HG03196 (cell line): ENCODE measurements around the gene AGAP3.
A peak's percentile ranks its signal among the peaks of the same experiment; 100 is the strongest.

ENCODE experiments used
- ATAC-seq: cut with Tn5 transposase; IDR thresholded peaks from one replicate; pipeline ENCODE4 v1.9.1; 2021; ENCODE audit not compliant: unreplicated experiment

Gene AGAP3

DNA sequence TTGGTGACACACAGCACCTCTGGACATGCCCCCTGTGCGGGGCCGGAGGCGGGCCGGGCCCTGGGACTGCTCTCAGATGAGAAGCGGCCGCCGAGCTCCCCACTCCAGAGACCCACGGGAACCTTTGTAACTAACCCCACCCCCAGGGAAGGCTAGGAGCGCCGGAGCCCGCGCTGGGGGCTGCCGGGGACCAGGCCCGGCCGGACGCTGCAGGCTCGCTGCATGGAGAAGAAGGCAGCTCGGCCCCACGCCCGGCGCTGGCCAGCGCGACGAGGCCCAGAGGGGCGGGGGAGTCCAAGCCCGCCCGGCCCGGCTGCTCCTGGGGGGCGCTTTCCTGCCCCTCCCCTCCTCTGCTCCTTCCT, 36.5 kb downstream of the AGAP3 start:
- ATAC-seq, result no peak

GRCh38 chr7:151123158-151123821, 37.0 kb downstream of the AGAP3 start:
- ATAC-seq, result no peak

DNA sequence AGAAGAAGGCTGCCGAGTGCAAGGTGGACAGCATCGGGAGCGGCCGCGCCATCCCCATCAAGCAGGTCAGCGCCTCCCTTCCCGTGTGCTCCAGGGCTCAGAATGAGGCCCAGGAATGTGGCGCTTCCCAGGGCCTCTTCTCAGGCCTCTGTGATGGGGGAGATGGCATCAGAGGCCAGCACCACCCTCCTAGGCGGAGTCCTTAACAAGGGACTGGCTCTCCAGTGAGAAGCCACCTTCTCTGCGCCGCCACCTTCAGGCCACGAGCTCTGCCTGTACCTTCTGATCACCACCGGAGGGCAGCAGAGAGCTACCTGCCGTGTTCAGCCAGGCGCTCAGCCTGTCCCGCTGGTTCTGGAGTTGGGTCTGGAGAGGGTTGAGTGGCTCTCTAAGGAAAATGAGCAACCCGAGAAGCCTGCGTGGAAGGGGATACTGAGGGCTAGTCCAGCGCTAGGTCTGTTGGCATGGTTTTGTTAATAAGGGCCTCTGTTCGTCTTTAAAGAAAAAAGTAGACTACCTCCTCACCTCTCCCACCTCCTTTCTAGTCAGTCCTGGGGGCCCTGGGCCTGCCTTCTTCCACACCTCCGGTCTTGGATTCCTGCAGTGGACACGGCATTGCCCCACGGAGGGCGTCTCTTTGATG, 37.7 kb downstream of the AGAP3 start:
- peak; percentile 67 for ATAC-seq

- ATAC-seq, result no peak
These were observed 38.2 kb downstream of the AGAP3 start for GRCh38 chr7:151124481-151124880.

GRCh38 chr7:151124899-151125399, 38.7 kb downstream of the AGAP3 start:
- ATAC-seq, result no peak

- no peak for ATAC-seq
These were observed 39.2 kb downstream of the AGAP3 start for GRCh38 chr7:151125470-151125845.

DNA sequence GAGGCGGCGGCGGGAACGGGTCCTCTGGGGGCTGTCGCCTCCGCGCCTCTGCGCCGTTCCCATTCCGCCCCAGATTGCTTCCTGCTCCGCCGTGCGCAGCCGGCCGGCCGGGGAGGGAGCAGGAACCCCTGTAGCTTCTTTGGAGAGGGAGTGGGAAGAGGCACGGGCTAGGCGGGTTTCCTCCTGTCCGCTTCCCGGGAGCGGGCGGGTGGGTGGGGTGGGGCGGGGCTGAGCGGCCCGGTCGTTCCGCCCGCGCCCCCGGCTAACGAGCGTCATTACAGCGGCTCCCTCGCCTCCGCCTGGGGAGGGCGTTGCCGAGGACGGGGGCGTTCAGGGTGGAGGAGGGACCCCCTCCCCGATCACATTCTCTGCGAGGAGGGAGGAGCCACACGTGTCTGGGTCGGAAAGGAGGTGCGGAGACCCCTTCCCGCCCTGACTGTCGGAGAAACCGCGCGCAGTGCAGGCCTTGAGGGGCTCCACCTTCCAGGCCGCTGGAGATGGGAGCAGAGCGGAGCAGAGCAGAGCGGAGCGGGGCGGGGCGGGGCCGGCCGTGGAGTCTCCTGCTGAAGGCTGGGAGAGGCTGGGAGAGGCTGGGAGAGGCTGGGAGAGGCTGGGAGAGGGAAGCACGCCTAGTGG, 39.7 kb downstream of the AGAP3 start:
- no peak for ATAC-seq

- no peak for ATAC-seq
These were observed 40.3 kb downstream of the AGAP3 start for GRCh38 chr7:151126491-151127137.

DNA sequence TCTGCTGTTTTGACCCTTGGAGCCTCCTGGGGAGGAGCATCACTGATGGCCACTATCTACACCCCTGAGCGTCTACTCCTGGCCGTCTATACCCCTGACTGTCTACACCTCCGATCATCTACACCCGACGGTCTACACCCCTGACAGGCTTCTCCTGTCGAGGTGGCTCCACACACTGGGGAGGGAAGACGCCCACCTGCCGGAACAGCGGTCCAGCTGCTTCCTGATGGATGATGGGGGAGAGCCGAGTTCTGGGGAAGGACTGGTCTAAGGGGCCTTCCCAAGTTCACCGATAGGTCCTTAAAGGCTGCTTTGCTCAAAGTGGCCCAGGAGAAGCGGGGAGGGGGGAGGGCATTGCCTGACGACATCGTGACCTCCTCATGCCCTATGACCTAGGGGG, 41.9 kb downstream of the AGAP3 start:
- ATAC-seq, result no peak

GRCh38 chr7:151128716-151129115, 42.4 kb downstream of the AGAP3 start:
- ATAC-seq, result no peak

DNA sequence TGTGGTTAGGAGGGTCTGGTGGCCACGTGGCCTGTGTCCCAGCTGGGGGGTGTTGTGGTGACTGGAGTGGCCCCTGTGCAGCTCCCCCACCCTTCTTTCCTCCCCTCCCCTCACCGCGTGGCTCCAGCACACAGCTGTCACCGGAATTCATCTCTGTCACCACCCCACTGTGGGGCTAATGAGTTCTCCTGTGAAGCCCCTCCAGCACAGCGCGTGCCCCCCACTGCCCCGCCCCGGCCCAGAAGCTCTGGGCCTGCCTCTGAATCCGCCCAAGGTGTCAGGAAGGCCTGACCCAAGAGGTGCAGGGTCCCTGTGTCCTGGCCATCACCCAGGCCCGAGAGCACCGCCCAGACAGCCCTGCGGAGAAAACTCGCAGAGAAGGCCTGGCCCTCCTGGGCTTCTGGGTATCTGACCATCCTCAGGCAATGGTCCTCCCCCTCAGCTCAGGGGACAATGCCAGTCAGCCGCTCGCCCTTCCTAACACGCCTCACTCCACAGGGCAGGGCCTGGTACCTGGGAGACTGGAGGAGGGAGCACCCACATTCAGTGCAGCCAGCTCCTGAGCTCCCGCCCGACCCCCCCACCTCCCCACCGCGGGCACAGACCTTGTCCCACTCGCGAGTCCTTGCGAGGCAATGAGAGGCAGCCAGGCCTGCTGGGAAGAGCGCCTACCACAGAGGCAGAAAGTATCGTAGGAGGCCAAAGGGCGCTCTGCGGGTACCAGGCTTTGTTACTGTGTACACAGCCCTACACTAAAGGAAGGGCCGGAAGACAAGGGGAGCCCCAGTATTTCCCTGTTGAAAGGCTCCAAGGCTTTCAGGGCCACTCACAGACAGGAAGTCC, 43.1 kb downstream of the AGAP3 start:
- ATAC-seq, result no peak

DNA sequence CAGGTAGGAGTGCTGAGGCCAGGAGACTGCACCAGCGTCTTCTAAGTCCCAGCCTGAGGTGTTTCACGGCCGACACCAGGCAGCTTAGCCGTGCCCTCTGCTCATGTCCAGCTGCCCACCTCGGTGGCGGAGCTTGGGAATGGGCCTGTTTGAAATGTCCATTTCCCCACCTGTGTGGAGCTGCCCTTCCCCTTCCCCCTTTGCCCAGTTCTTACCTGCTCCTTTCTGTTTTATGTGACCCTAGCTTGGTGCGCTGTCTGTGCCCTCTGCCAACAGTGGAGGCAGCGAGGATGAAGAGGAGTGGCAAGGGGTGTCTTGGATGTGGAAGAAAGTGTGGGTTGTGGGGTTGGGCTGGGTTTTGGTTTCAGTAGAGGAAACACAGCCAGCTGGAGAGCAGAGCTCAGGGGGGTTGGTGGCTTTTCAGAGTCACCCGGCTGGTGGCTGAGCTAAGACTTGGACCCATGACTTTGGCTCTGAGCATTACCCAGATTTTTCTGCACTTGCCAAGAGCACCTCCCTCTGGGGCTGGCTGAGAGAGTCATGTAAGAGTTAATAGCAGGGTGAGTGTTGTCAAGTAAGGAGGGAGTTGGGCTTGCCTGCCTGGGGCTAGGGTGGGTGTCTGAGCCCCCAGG, 43.8 kb downstream of the AGAP3 start:
- no peak for ATAC-seq

- no peak for ATAC-seq
These were observed 44.5 kb downstream of the AGAP3 start for GRCh38 chr7:151130741-151131157.

DNA sequence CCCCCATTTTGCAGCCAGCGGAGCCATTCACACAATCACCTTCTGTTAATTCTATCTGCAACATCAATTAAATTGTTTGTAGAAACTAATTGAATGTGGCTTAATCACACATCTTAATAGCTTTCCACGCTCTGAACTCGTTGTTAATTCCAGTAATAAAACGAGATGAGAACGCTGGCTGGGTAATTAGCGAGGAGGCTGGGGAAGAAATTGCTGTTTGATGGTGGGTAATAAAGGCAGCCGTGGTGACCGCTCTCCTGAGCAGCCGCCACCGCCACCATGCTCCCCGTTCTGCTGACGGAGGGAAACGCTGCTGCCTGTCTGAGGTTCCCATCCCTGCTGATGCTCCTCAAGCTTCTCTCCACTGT, 44.9 kb downstream of the AGAP3 start:
- ATAC-seq, result no peak

- ATAC-seq, result no peak
These were observed 45.5 kb downstream of the AGAP3 start for GRCh38 chr7:151131592-151132293.

GRCh38 chr7:151132461-151133205, 46.4 kb downstream of the AGAP3 start:
- no peak for ATAC-seq

- no peak for ATAC-seq
These were observed 47.2 kb downstream of the AGAP3 start for GRCh38 chr7:151133266-151133985.

DNA sequence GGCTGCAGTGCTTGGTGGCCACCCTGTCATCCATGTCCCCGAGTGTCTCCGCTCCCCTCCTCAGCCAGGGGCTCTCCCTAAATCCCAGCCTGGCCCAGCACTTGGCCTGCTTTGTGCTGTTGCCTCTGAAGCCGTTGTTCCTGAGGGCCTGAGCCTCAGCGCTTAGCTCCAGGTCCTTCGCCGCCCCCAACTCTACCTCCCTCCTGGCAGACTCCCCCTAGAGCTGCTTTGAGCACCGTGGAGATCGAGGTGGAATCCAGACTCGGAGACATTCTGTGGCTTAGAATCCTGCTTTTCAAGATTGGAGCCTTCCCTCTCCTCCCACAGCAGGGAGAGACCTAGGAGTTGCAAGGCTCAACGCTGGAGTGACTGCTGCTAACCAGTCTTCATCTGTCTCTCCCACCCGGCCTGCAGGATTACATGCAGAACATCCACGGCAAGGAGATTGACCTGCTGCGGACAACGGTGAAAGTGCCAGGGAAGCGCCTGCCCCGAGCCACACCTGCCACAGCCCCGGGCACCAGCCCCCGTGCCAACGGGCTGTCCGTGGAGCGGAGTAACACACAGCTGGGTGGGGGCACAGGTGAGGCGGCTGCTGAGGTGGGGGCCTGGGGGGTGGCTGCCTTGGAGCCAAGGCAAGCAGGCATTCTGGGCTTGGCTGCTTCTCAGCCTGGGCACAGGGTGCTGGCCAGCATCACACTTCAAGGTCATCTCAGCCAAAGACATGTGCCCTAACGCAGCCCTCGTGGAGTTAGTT, 47.9 kb downstream of the AGAP3 start:
- no peak for ATAC-seq
